NCI-H510A treated with DMSO at 0.1 percent for 48 hours (cell line): Measurements from ENCODE around the gene IGSF9.

Source experiments
- DNase-seq: peaks from one replicate; lab custom pipeline; 2025; lab: John Stamatoyannopoulos, UW

The IGSF9 gene

GRCh38 chr1:159946242-159947187, 1.1 kb upstream of the IGSF9 start:
- peak; percentile 8 for DNase-seq

- peak; percentile 10 for DNase-seq
Measured at GRCh38 chr1:159944623-159945455, 574 bp downstream of the IGSF9 start.

- DNase-seq = no peak
Measured at GRCh38 chr1:159943908-159944622, 1.3 kb downstream of the IGSF9 start.

GRCh38 chr1:159943278-159943640, 2.2 kb downstream of the IGSF9 start:
- DNase-seq = no peak

GRCh38 chr1:159942632-159943277, 2.7 kb downstream of the IGSF9 start:
- DNase-seq = no peak

- DNase-seq = peak; percentile 13
Measured at GRCh38 chr1:159941591-159942560, 3.5 kb downstream of the IGSF9 start.

- no peak for DNase-seq
Measured at GRCh38 chr1:159941141-159941540, 4.3 kb downstream of the IGSF9 start.

GRCh38 chr1:159940006-159940620, 5.3 kb downstream of the IGSF9 start:
- no peak for DNase-seq

- DNase-seq = no peak
Measured at GRCh38 chr1:159939678-159940002, 5.8 kb downstream of the IGSF9 start.

GRCh38 chr1:159938905-159939677, 6.3 kb downstream of the IGSF9 start:
- DNase-seq = no peak

- no peak for DNase-seq
Measured at GRCh38 chr1:159938211-159938852, 7.1 kb downstream of the IGSF9 start.

- DNase-seq = peak; percentile 71
Measured at GRCh38 chr1:159937054-159937750, 8.2 kb downstream of the IGSF9 start.

- peak; percentile 54 for DNase-seq
Measured at GRCh38 chr1:159936273-159936904, 9.0 kb downstream of the IGSF9 start.

GRCh38 chr1:159935719-159936272, 9.6 kb downstream of the IGSF9 start:
- DNase-seq = no peak

- no peak for DNase-seq
Measured at GRCh38 chr1:159935305-159935704, 10.1 kb downstream of the IGSF9 start.

- no peak for DNase-seq
Measured at GRCh38 chr1:159934136-159935039, 11.0 kb downstream of the IGSF9 start.
